HL-60 (cell line): Measurements from ENCODE around the gene TBXAS1.

Source experiments
- CTCF ChIP-seq: IDR thresholded peaks from one replicate; pipeline ENCODE4 v1.5.1; 2011; ENCODE audit warnings: low read length, control low read depth, inconsistent platforms; ENCODE audit not compliant: insufficient read depth
- GABPA ChIP-seq: IDR thresholded peaks from 2 replicates; pipeline ENCODE4 v1.6.1; 2012; ENCODE audit warnings: low read depth
- POLR2AphosphoS5 ChIP-seq: IDR thresholded peaks from 2 replicates; pipeline ENCODE4 v1.6.1; 2012; ENCODE audit warnings: low read depth
- REST ChIP-seq: IDR thresholded peaks from 2 replicates; pipeline ENCODE4 v1.6.1; 2012; ENCODE audit warnings: low read depth; ENCODE audit not compliant: insufficient replicate concordance

- no peak for TF ChIP-seq POLR2AphosphoS5
- no peak for TF ChIP-seq CTCF
- no peak for TF ChIP-seq REST
- TF ChIP-seq GABPA: no peak
These were observed 38.8 kb downstream of the TBXAS1 start for GRCh38 chr7:139867847-139868246.
